WI38 (cell line): ENCODE measurements around the gene PTPRE.
A peak's percentile ranks its signal among the peaks of the same experiment; 100 is the strongest.

Experiments
- H3K4me3 ChIP-seq: 2 replicates; pipeline ENCODE4 v1.5.1; 2011; ENCODE audit warnings: low read depth, mild to moderate bottlenecking, control low read depth, low read length
- TF ChIP-seq, protein P1 (sequence below): IDR thresholded peaks from 2 replicates; pipeline ENCODE4 v1.5.1; 2012; ENCODE audit warnings: low read depth, mild to moderate bottlenecking, control low read depth, low read length

Gene PTPRE

DNA sequence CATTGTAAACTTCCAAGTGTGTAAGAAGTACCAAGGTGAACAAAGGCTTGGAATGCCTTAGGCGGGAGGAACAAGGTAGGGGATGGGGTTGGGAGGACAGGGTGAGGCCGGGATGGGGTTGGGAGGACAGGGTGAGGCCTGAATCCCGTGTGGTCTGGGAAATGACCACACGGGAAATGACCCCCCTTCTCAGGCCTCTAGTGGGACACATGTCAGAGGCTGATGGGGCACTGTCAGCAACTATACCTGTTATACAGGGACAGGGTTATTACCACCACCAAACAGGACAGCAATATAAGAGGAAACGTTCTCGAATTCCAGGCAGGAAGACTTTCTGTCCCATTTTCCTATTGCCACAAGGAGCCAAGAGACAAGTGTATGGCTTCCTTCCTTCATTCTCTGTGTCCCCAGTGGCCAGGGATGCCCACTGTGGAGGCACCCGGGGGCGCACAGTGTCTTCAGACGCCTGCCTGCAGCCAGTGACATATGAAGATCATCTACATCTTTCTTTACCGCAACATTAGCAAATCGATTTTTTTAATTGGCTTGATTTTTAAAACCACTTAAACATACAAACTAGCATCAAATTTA lies 218.0 kb downstream of the PTPRE start:
- TF ChIP-seq, protein P1, sequence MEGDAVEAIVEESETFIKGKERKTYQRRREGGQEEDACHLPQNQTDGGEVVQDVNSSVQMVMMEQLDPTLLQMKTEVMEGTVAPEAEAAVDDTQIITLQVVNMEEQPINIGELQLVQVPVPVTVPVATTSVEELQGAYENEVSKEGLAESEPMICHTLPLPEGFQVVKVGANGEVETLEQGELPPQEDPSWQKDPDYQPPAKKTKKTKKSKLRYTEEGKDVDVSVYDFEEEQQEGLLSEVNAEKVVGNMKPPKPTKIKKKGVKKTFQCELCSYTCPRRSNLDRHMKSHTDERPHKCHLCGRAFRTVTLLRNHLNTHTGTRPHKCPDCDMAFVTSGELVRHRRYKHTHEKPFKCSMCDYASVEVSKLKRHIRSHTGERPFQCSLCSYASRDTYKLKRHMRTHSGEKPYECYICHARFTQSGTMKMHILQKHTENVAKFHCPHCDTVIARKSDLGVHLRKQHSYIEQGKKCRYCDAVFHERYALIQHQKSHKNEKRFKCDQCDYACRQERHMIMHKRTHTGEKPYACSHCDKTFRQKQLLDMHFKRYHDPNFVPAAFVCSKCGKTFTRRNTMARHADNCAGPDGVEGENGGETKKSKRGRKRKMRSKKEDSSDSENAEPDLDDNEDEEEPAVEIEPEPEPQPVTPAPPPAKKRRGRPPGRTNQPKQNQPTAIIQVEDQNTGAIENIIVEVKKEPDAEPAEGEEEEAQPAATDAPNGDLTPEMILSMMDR: no peak
- H3K4me3 ChIP-seq: peak overlapping the region; percentile 84

DNA sequence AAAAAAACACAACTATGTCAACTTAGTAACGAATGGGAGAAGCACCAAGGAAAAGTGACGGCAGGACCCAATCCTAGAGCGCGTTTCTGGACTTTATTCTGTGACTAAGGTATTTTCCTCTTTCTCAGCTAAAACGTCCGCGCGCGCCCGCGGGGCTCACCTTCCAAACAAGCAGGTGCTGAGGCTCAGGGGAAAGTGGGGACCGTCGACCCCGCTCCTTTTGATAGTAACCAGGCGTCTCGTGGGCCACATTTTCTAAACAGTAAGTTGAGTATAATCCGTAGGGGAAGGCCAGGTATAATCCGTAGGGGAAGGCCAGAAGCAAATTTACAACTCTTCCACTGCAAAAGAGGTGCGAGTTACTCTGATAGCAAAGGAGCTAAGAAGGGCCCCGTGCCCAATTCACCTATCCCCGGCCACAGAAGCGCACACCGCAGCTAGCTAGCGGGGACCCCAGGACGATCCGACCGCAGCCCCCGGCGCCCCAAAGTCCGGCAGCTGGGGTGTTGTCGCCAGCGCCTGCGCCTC lies 218.6 kb downstream of the PTPRE start:
- TF ChIP-seq, protein P1: no peak
- H3K4me3 ChIP-seq: peak overlapping the region; percentile 84

DNA sequence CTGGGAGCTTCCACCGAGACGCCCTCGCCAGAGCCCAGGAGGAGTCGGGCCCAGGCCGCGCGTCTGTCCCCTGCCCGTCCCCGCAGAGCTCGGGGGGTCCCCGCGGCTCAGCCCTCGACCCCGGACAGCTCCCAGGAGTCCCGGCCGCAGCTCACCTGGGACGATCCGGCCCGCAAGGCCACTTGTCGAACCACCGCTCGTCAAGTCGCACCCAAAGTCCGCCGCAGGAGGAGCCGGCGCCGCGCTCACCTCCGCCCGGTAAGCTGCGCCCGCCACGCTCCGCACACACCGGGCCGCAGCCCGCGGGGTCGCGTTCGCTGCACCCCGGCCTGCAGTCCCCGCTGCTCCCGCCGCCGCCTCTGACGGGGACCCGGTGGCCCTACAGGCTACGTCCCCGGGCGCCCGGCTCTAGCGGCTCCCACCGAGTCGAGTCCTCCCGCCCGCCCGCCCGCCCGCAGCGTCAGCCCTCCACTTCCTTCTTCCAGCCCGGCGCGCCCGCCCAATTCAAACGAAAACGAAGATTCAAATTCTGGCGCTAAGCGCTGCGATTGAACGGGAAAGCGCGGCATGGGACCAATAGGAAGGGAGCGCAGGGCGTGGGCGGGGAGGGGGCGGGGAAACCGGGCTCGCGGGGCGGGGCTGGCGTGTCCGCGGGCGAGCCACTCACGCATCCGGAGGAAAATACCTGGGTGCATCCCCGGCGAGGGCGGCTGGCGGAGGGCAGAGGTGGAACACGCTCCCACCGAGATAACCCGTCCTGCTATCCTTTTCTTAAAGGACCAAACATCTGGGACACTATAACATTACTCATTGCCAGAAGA lies 219.3 kb downstream of the PTPRE start, which contains the start of gene MKI67:
TSS of gene MKI67 (minus strand) at position 480 of the 821 bp plus-strand sequence. CDS start 756 bp downstream, outside the sequence.
- H3K4me3 ChIP-seq: peak within 1 kb of the TSS; percentile 84
- TF ChIP-seq, protein P1: no peak

DNA sequence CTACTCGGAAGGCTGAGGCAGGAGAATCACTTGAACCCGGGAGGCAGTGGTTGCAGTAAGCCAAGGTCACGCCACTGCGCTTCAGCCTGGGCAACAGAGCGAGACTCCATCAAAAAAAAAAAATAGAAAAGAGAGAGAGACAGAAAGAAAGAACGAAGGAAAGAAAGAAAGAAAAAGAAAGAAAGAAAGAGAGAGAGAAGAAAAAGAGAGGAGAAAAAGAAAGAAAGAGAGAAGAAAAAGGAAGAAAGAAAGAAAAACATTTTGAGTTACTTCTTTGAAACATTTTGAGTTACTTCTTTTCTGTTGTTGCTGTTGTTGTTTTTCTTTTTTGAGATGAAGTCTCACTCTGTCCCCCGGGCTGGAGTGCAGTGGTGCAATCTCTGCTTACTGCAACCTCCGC lies 221.7 kb downstream of the PTPRE start:
- TF ChIP-seq, protein P1: no peak
- no peak overlapping the region for H3K4me3 ChIP-seq

DNA sequence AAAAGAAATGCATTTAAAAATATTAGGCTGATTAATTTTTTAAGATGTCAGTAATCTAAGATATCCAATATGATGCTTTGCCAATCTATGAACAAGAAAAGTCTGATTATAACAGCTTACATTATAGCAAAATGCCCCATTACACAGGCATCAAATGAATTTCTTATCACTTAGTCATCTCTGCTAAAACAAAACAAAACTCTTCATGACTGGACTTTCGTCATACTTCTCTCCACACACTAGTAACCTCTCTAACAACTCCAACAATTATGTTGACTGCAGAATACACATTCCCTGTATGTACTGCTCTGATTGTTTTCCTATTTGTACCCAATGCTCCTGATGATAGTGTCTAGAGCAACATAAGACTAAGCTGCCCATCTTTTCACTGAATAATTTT lies 223.1 kb downstream of the PTPRE start:
- H3K4me3 ChIP-seq: no peak overlapping the region
- TF ChIP-seq, protein P1: no peak
